Esophagus mucosa (tissue), 1 donor: Measurements from ENCODE around the gene DSG2. TPM values are rescaled to one million over a fixed set of nuclear protein-coding genes. Genes with fewer than 3 reads are reported as not detected.

Source experiments
- ATAC-seq: fragments of 200-7000 bp; cut with Tn5 transposase; one replicate; pipeline ENCODE4 v1.9.1; 2020
- total RNA-seq: library from RNA; stranded (reverse); gene quantifications from one replicate; pipeline ENCODE4 v1.2.4, GENCODE V29; 2023
- donor health status: DM: yes; HTN: yes; CAD: no.

Gene DSG2
- total RNA-seq, 1 donor from 2014 or later = 22.4 TPM

GRCh38 chr18:31591113-31591512 is 93.1 kb downstream of the DSG2 start:
- no peak for ATAC-seq

GRCh38 chr18:31591628-31592027 is 93.7 kb downstream of the DSG2 start, which contains the start of gene TTR:
Gene TTR (plus strand): TSS chr18:31591877. CDS start chr18:31591903, 26 bp downstream.
- no peak for ATAC-seq

- no peak for ATAC-seq
These were observed 94.7 kb downstream of the DSG2 start for GRCh38 chr18:31592506-31593157.

- ATAC-seq = no peak
These were observed 97.3 kb downstream of the DSG2 start for GRCh38 chr18:31595121-31595771.

- ATAC-seq = no peak
These were observed 98.3 kb downstream of the DSG2 start for GRCh38 chr18:31596081-31596872.

GRCh38 chr18:31598021-31598805 is 100.2 kb downstream of the DSG2 start:
- ATAC-seq = no peak

Other genes starting within 250 kb of the DSG2 start
- gene DSG1, start 180.0 kb upstream of the DSG2 start, total RNA-seq = 33.7 TPM
- gene DSG4, start 121.4 kb upstream of the DSG2 start, total RNA-seq = not detected
- 775 TPM for gene DSG3, start 50.4 kb upstream of the DSG2 start, total RNA-seq
- gene TTR, start 93.7 kb downstream of the DSG2 start, total RNA-seq = 0.20 TPM
- gene B4GALT6, start 186.4 kb downstream of the DSG2 start, total RNA-seq = 2.9 TPM